Activated CD4-positive, alpha-beta T cell treated with anti-CD3 and anti-CD28 coated beads for 24 hours (primary cell): Measurements from ENCODE around the gene ARHGAP24.

ENCODE experiments used
- DNase-seq, 2 donors: peaks; one replicate each; pipeline ENCODE4 v3.0.0-alpha.2; 2020; ENCODE audit warnings: low read depth in 2 of 2

ARHGAP24 gene

GRCh38 chr4:85580489-85580888 lies 105.5 kb downstream of the ARHGAP24 start:
- DNase-seq: no peak

DNA sequence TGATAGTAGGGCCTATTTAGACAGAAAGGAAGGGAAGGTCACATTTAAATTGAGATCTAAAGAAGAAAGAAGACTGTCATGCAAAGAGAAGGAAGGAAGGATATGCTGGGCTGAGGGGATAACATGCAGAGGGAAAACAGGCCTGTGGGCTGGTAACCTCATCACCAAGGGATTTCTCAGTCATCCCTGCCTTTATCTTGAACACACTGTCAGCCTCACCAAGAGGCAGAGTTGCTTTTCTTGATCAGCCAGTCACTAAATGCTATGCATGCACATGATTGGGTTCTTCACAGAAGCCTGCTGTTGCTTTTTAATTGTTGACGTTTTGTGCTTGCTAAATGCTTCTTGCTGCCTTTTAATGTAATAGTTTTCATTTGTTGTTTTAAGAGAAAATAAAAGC lies 113.0 kb downstream of the ARHGAP24 start:
- no peak for DNase-seq

GRCh38 chr4:85591406-85592098 lies 116.6 kb downstream of the ARHGAP24 start:
- DNase-seq: no peak

- DNase-seq: no peak
Measured at GRCh38 chr4:85595098-85595775, 120.3 kb downstream of the ARHGAP24 start.

DNA sequence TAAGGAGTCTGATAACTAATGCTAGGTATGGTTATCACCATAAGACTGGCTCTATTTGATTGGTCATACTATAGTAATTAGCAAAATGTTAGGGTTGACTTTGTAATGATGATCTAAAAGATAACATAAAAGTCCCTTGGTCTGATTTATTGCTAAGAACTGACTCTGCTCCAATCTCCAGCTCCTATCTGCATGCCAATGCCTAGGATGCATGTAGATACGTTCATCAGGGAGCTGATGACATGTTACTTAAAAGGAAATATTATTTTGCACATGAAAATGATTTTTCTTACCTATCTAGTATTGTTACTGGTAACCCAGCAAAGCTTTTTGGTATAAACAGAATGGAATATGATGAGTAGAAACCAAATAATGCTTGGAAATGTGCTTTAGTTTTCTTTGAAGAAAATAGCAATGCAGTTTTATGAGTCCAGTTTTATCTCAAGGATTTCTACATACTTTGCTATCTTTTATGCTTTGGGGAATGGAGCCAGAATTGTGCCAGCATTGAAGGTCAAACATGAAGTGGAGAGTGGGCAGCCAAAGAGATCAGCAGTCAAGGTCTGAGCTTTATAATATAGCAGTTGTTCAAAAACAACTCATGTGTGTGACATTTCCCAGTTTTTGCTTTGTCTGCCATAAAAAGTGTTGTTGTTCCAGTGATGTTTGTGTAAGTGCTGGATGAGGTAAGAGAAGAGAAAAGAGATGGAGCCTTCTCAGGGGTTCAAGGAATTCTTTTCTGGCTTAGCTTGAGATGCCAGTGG lies 121.0 kb downstream of the ARHGAP24 start:
- DNase-seq: no peak

- DNase-seq: no peak
Measured at GRCh38 chr4:85598936-85599335, 124.0 kb downstream of the ARHGAP24 start.

DNA sequence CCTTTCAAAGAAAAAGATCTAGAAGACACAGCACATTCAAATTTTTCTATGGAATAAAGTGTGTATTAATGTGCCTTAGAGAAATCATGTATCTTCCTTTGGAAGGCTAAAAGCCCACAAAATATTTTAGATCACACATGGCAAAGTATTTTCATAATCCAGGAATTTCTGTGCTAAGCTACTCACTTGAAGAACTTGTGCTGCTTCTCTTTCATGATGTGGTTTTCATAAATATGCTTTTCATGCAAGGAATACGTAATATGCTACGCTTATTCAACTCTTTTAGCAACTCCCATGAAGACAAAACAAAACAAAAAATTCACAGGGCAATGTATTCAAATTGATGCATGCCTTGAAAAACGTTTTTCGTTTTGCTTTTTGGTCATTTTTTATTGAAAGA lies 125.6 kb downstream of the ARHGAP24 start:
- DNase-seq: no peak

DNA sequence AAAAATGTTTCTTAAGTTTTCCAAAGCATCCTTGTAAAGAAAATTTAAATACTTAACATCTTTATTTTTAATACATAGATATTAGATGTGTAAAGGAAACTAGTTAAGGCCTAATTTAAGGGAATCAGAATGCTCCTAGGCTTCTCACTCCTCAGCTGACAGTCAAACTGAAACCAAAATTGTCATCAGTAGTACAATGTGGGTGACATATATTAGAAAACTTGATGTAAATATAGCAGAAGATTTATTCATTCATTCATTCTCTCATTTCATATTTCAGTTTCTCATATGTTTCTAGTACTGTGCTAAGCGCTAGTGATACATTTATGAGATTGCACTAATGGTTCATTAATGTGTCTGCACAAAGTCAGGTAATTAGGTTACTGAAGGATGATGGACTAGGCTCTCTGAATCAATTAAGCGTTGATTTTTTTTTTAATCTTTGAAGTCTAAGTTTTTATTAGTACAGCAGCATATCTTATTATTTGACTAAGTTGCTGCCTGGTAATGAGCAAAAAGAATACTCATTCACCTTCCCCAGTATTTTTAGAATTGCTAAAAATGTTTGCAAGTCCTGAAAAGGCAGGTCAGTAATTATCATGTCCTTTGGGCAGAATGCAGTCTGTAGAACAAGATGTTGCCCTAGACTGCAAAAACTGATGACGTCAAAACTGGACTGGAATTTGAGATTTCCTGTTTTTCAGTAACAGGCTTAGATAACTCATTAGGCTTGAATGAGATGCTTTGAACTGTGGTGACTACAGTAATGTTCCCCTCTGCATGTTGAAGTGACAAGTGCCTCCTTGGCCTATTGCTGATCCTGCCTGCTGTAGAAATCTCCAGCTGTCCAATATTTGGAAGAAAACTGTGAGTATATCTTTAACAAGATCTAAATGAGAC lies 128.7 kb downstream of the ARHGAP24 start:
- DNase-seq: no peak

DNA sequence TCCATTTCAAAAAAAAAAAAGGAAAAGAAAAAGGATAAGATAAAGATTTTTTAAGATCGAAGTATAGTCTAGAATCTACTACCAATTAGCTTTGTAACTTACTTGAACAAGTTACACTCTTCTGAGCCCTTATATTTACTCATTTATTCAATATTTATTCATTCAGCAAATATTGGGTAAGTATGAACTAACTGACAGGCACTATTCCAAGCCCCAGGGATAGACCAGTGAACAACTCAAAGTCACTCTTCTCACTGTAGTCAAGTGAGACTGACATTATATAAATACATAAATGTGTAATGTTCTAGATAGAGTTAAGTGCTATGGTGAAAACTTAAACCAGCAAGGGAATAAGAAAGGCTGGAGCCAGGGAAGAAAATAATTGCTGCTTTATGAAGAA lies 131.6 kb downstream of the ARHGAP24 start:
- DNase-seq: no peak

GRCh38 chr4:85607624-85608023 lies 132.7 kb downstream of the ARHGAP24 start:
- no peak for DNase-seq

- DNase-seq: no peak
Measured at GRCh38 chr4:85610450-85610849, 135.5 kb downstream of the ARHGAP24 start.

- no peak for DNase-seq
Measured at GRCh38 chr4:85611661-85612060, 136.7 kb downstream of the ARHGAP24 start.

GRCh38 chr4:85613901-85614300 lies 139.0 kb downstream of the ARHGAP24 start:
- DNase-seq: no peak

- DNase-seq: no peak
Measured at GRCh38 chr4:85615952-85616351, 141.0 kb downstream of the ARHGAP24 start.

DNA sequence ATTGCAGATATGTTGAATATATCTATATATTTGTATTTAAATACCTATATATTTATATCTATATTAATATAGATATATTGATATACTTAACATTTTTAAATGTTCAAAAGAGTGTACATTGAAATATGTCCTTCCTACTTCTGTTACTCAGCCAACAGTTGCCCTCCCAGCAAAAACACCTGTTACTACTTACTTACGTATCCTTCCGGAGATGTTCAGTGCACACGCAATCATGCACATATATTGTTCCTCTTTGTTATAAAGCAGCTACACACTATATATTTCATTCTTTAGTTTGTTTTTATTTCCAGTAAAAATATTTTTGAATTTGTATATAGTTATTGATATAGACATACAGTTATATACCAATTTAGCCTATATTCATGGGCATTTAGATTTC lies 142.3 kb downstream of the ARHGAP24 start:
- DNase-seq: no peak

DNA sequence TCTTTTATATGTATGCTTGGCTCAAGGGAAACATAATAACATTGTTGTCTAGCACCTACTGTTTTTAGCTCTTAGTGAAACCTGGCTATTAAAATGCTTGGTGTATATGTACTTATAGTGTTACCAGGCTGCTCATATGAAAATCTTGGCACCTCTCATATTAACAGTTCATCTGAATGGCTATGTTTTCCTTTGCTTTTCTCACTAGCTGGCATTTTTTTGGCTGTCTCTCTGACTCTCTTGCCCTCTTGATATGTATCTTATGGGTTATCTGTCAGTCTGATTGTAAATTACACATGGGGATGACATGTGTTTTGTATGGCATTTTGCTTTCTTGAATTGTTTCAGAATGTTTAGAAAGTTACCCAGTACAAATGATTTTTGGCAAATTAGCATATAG lies 158.0 kb downstream of the ARHGAP24 start:
- DNase-seq: no peak

GRCh38 chr4:85637778-85638177 lies 162.8 kb downstream of the ARHGAP24 start:
- DNase-seq: no peak

GRCh38 chr4:85639946-85640345 lies 165.0 kb downstream of the ARHGAP24 start:
- no peak for DNase-seq

- DNase-seq: no peak
Measured at GRCh38 chr4:85642356-85643100, 167.6 kb downstream of the ARHGAP24 start.

DNA sequence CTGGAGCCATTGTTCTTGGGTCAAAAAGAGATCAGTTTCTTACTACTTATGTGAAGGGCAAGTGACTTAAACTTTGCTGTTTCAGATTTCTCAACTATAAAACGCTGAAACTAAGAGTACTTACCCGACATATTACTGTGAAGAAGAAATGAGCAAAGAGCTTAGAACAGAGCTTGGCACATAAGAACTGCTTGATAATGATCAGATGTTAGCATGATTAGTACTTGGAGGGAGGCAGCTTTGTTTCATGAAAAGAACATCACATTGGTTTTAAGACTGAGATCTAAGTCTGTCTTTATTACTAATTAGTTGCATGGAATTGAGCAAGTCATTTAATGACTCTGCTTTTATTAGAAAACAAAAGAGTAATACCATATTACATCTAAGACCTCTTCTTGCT lies 169.1 kb downstream of the ARHGAP24 start:
- no peak for DNase-seq

- DNase-seq: no peak
Measured at GRCh38 chr4:85650908-85651307, 176.0 kb downstream of the ARHGAP24 start.
